Activated CD8-positive, alpha-beta T cell treated with anti-CD3 and anti-CD28 coated beads, Interleukin-2, amount 10 ng/mL, durations not matched to agents 7 days and 5 days (primary cell): ENCODE measurements around the gene PIK3R6. TPM values are rescaled to one million over a fixed set of nuclear protein-coding genes. Genes with fewer than 3 reads are reported as not detected.

Source experiments
- ATAC-seq: fragments of 150-1000 bp; cut with Tn5 transposase; one replicate; pipeline ENCODE4 v1.10.0; 2021; ENCODE audit warnings: moderate library complexity
- CTCF ChIA-PET: fragments of 350-600 bp; sonication (Branson Sonifier 250); formaldehyde crosslinking; loops from one replicate; lab custom pipeline; 2021; ENCODE audit warnings: antibody characterized with exemption; lab: Charles Lee
- POLR2A ChIA-PET: fragments of 350-600 bp; sonication (Branson Sonifier 250); formaldehyde crosslinking; loops from one replicate; lab custom pipeline; 2021; ENCODE audit warnings: antibody characterized with exemption; lab: Charles Lee
- DNase-seq: peaks from one replicate; pipeline ENCODE4 v3.0.0-alpha.2; 2020
- H3K27ac Mint-ChIP-seq: one replicate; pipeline ENCODE4 v1.8.0; 2021; ENCODE audit warnings: mild to moderate bottlenecking, mixed read lengths
- H3K27me3 Mint-ChIP-seq: one replicate; pipeline ENCODE4 v1.8.0; 2021; ENCODE audit warnings: low read depth, mixed read lengths
- H3K36me3 Mint-ChIP-seq: one replicate; pipeline ENCODE4 v1.8.0; 2021; ENCODE audit warnings: low read depth, mixed read lengths
- H3K4me1 Mint-ChIP-seq: one replicate; pipeline ENCODE4 v1.8.0; 2021; ENCODE audit warnings: low read depth, mixed read lengths
- H3K4me3 Mint-ChIP-seq: one replicate; pipeline ENCODE4 v1.8.0; 2021; ENCODE audit warnings: mild to moderate bottlenecking, mixed read lengths
- H3K9me3 Mint-ChIP-seq: one replicate; pipeline ENCODE4 v1.8.0; 2022; ENCODE audit warnings: mixed read lengths; ENCODE audit not compliant: insufficient read depth
- total RNA-seq, 2 experiments: library from RNA; stranded (reverse); gene quantifications; one replicate each; pipeline ENCODE4 v1.2.3, GENCODE V29; 2021

The PIK3R6 gene
- total RNA-seq, 2 experiments from 2014 or later, result 18.3 to 20.7 TPM

GRCh38 chr17:8894202-8894671, 26.8 kb upstream of the PIK3R6 start:
- ChIA-PET CTCF (interaction anchor here (0.7 to 3.2 kb wide), 24 partner anchors 15 to 484 kb away, joined by 3 to 34 read pairs (median 4); partner anchors contain the start of gene PIK3R6), POLR2A (interaction anchor here (0.9 kb wide), 2 partner anchors 49 to 104 kb away, joined by 3 to 4 read pairs; no protein-coding TSS in a partner anchor)
- Mint-ChIP-seq H3K4me1 (peaks cover 65% of the 10 kb centered on the region), H3K9me3 (no peaks in the 10 kb centered on the region), H3K4me3 (no peak overlapping the region), H3K27me3 (no peaks in the 10 kb centered on the region), H3K27ac (no peak overlapping the region), H3K36me3 (peaks cover 73% of the 10 kb centered on the region)
- no peak for ATAC-seq
- DNase-seq, result no peak

GRCh38 chr17:8893621-8894201, 26.2 kb upstream of the PIK3R6 start:
- ATAC-seq, result no peak
- Mint-ChIP-seq H3K36me3 (peaks cover 74% of the 10 kb centered on the region), H3K4me1 (peaks cover 60% of the 10 kb centered on the region), H3K9me3 (no peaks in the 10 kb centered on the region), H3K27ac (no peak overlapping the region), H3K4me3 (no peak overlapping the region), H3K27me3 (no peaks in the 10 kb centered on the region)
- POLR2A ChIA-PET, result no interaction called here
- CTCF ChIA-PET, result interaction anchor here (0.8 to 3.2 kb wide), 9 partner anchors 27 to 484 kb away, joined by 3 to 34 read pairs (median 4); partner anchors contain the start of gene PIK3R6
- DNase-seq, result no peak

GRCh38 chr17:8893059-8893458, 25.6 kb upstream of the PIK3R6 start:
- Mint-ChIP-seq H3K27ac (peak overlapping the region; percentile 30), H3K4me3 (no peak overlapping the region), H3K36me3 (peaks cover 68% of the 10 kb centered on the region), H3K9me3 (no peaks in the 10 kb centered on the region), H3K4me1 (peaks cover 53% of the 10 kb centered on the region), H3K27me3 (no peaks in the 10 kb centered on the region)
- CTCF ChIA-PET, result no interaction called here
- POLR2A ChIA-PET, result no interaction called here
- ATAC-seq, result no peak
- no peak for DNase-seq

- CTCF ChIA-PET, result interaction anchor here (0.9 to 1.0 kb wide), 2 partner anchors 106 kb away, joined by 4 read pairs; no protein-coding TSS in a partner anchor
- H3K27ac Mint-ChIP-seq, result peak overlapping the region; percentile 54
- H3K4me3 Mint-ChIP-seq, result no peak overlapping the region
- H3K36me3 Mint-ChIP-seq, result peaks cover 65% of the 10 kb centered on the region
- H3K9me3 Mint-ChIP-seq, result no peaks in the 10 kb centered on the region
- peaks cover 46% of the 10 kb centered on the region for H3K4me1 Mint-ChIP-seq
- no peaks in the 10 kb centered on the region for H3K27me3 Mint-ChIP-seq
- no peak for DNase-seq
- no peak for ATAC-seq
- POLR2A ChIA-PET, result interaction anchor here (0.6 kb wide), 1 partner anchor 167 kb away, joined by 3 read pairs; no protein-coding TSS in a partner anchor
Observed at GRCh38 chr17:8892338-8892690, 24.8 kb upstream of the PIK3R6 start.

GRCh38 chr17:8890671-8891070, 23.2 kb upstream of the PIK3R6 start:
- CTCF ChIA-PET, result interaction anchor here (0.9 to 3.2 kb wide), 4 partner anchors 9 to 107 kb away, joined by 3 to 12 read pairs (median 4); no protein-coding TSS in a partner anchor

GRCh38 chr17:8889458-8890210, 22.2 kb upstream of the PIK3R6 start:
- ChIA-PET POLR2A (interaction anchor here (1.1 to 1.3 kb wide), 4 partner anchors 11 to 85 kb away, joined by 3 to 4 read pairs (median 4); partner anchors contain the start of genes PIK3R5 and PIK3R6), CTCF (interaction anchor here (0.9 to 3.2 kb wide), 3 partner anchors 10 to 506 kb away, joined by 3 to 12 read pairs (median 3); no protein-coding TSS in a partner anchor)
- ATAC-seq (no peak), DNase-seq (no peak)
- no peaks in the 10 kb centered on the region for H3K27me3 Mint-ChIP-seq
- no peak overlapping the region for H3K4me3 Mint-ChIP-seq
- peaks cover 22% of the 10 kb centered on the region for H3K4me1 Mint-ChIP-seq
- no peak overlapping the region for H3K27ac Mint-ChIP-seq
- H3K36me3 Mint-ChIP-seq, result peaks cover 57% of the 10 kb centered on the region
- no peaks in the 10 kb centered on the region for H3K9me3 Mint-ChIP-seq

More at GRCh38 chr17:8890671-8891070, 23.2 kb upstream of the PIK3R6 start:
- H3K36me3 Mint-ChIP-seq, result peaks cover 65% of the 10 kb centered on the region
- DNase-seq (no peak), ATAC-seq (no peak)
- H3K27me3 Mint-ChIP-seq, result no peaks in the 10 kb centered on the region
- H3K4me1 Mint-ChIP-seq, result peaks cover 32% of the 10 kb centered on the region
- H3K27ac Mint-ChIP-seq, result peak overlapping the region; percentile 25
- no peaks in the 10 kb centered on the region for H3K9me3 Mint-ChIP-seq
- POLR2A ChIA-PET, result interaction anchor here (1.1 to 1.2 kb wide), 2 partner anchors 10 to 84 kb away, joined by 3 read pairs; no protein-coding TSS in a partner anchor
- no peak overlapping the region for H3K4me3 Mint-ChIP-seq

- peaks cover 16% of the 10 kb centered on the region for H3K4me1 Mint-ChIP-seq
- no peak overlapping the region for H3K4me3 Mint-ChIP-seq
- no peaks in the 10 kb centered on the region for H3K27me3 Mint-ChIP-seq
- H3K9me3 Mint-ChIP-seq, result no peaks in the 10 kb centered on the region
- POLR2A ChIA-PET, result interaction anchor here (1.2 to 1.3 kb wide), 2 partner anchors 22 to 77 kb away, joined by 4 read pairs; partner anchors contain the start of genes PIK3R5 and PIK3R6
- no peak overlapping the region for H3K27ac Mint-ChIP-seq
- DNase-seq, result no peak
- CTCF ChIA-PET, result interaction anchor here (0.7 to 3.2 kb wide), 2 partner anchors 11 to 109 kb away, joined by 3 to 12 read pairs; no protein-coding TSS in a partner anchor
- H3K36me3 Mint-ChIP-seq, result peaks cover 63% of the 10 kb centered on the region
- ATAC-seq, result no peak
Observed at GRCh38 chr17:8888704-8889302, 21.3 kb upstream of the PIK3R6 start.

GRCh38 chr17:8887834-8888703, 20.6 kb upstream of the PIK3R6 start:
- Mint-ChIP-seq H3K27ac (no peak overlapping the region), H3K4me1 (peaks cover 10% of the 10 kb centered on the region), H3K27me3 (no peaks in the 10 kb centered on the region), H3K4me3 (no peak overlapping the region), H3K9me3 (no peaks in the 10 kb centered on the region), H3K36me3 (peaks cover 65% of the 10 kb centered on the region)
- DNase-seq, result no peak
- no peak for ATAC-seq
- CTCF ChIA-PET, result interaction anchor here (0.7 to 3.2 kb wide), 2 partner anchors 12 to 110 kb away, joined by 3 to 12 read pairs; no protein-coding TSS in a partner anchor
- POLR2A ChIA-PET, result interaction anchor here (1.3 kb wide), 1 partner anchor 21 kb away, joined by 4 read pairs; the partner anchor contains the start of gene PIK3R6

GRCh38 chr17:8887301-8887700, 19.8 kb upstream of the PIK3R6 start:
- ChIA-PET POLR2A (interaction anchor here (1.1 kb wide), 1 partner anchor 14 kb away, joined by 4 read pairs; no protein-coding TSS in a partner anchor), CTCF (interaction anchor here (1.6 kb wide), 1 partner anchor 11 kb away, joined by 3 read pairs; no protein-coding TSS in a partner anchor)
- Mint-ChIP-seq H3K4me1 (peaks cover 4% of the 10 kb centered on the region), H3K36me3 (peaks cover 64% of the 10 kb centered on the region), H3K27me3 (no peaks in the 10 kb centered on the region), H3K4me3 (no peak overlapping the region), H3K27ac (no peak overlapping the region), H3K9me3 (no peaks in the 10 kb centered on the region)
- ATAC-seq (no peak), DNase-seq (no peak)

- H3K9me3 Mint-ChIP-seq, result no peaks in the 10 kb centered on the region
- DNase-seq (no peak), ATAC-seq (no peak)
- peaks cover 69% of the 10 kb centered on the region for H3K36me3 Mint-ChIP-seq
- CTCF ChIA-PET, result interaction anchor here (1.6 kb wide), 1 partner anchor 12 kb away, joined by 3 read pairs; no protein-coding TSS in a partner anchor
- H3K27me3 Mint-ChIP-seq, result no peaks in the 10 kb centered on the region
- H3K4me3 Mint-ChIP-seq, result no peak overlapping the region
- H3K4me1 Mint-ChIP-seq, result peaks cover 3% of the 10 kb centered on the region
- POLR2A ChIA-PET, result interaction anchor here (0.8 to 1.1 kb wide), 2 partner anchors 9 to 15 kb away, joined by 4 read pairs; no protein-coding TSS in a partner anchor
- peak overlapping the region; percentile 57 for H3K27ac Mint-ChIP-seq
Observed at GRCh38 chr17:8885967-8886684, 18.7 kb upstream of the PIK3R6 start.
